HG03457 (cell line): ENCODE results near the gene SH3BGRL2.
"Not testable (repeated sequence)": the region's sequence is repeated elsewhere in the genome, so short reads cannot be mapped to it uniquely, and the experiment has no call there.

Experiments
- ATAC-seq: cut with Tn5 transposase; IDR thresholded peaks from one replicate; pipeline ENCODE4 v1.9.1; 2021; ENCODE audit warnings: moderate number of reproducible peaks; ENCODE audit not compliant: unreplicated experiment

The SH3BGRL2 gene

GRCh38 chr6:79613912-79614311, 17.2 kb upstream of the SH3BGRL2 start:
- no peak for ATAC-seq

GRCh38 chr6:79614326-79615305, 16.5 kb upstream of the SH3BGRL2 start:
- no peak for ATAC-seq

- no peak for ATAC-seq
Observed at GRCh38 chr6:79617518-79617941, 13.6 kb upstream of the SH3BGRL2 start.

GRCh38 chr6:79618425-79618824, 12.7 kb upstream of the SH3BGRL2 start:
- ATAC-seq, result not testable (repeated sequence)

- ATAC-seq, result no peak
Observed at GRCh38 chr6:79621579-79621978, 9.6 kb upstream of the SH3BGRL2 start.

- ATAC-seq, result no peak
Observed at GRCh38 chr6:79622364-79622763, 8.8 kb upstream of the SH3BGRL2 start.

- no peak for ATAC-seq
Observed at GRCh38 chr6:79623106-79623505, 8.0 kb upstream of the SH3BGRL2 start.

GRCh38 chr6:79625746-79626145, 5.4 kb upstream of the SH3BGRL2 start:
- ATAC-seq, result no peak

- ATAC-seq, result no peak
Observed at GRCh38 chr6:79626811-79627210, 4.3 kb upstream of the SH3BGRL2 start.

- ATAC-seq, result no peak
Observed at GRCh38 chr6:79627422-79627821, 3.7 kb upstream of the SH3BGRL2 start.

- ATAC-seq, result no peak
Observed at GRCh38 chr6:79628466-79629288, 2.5 kb upstream of the SH3BGRL2 start.

GRCh38 chr6:79630380-79630882, 698 bp upstream of the SH3BGRL2 start:
- ATAC-seq, result no peak

GRCh38 chr6:79631693-79632172, 604 bp downstream of the SH3BGRL2 start:
- no peak for ATAC-seq

GRCh38 chr6:79632580-79632979, 1.5 kb downstream of the SH3BGRL2 start:
- ATAC-seq, result no peak

GRCh38 chr6:79634491-79635231, 3.5 kb downstream of the SH3BGRL2 start:
- no peak for ATAC-seq

GRCh38 chr6:79635232-79635543, 4.1 kb downstream of the SH3BGRL2 start:
- no peak for ATAC-seq

GRCh38 chr6:79636673-79637072, 5.5 kb downstream of the SH3BGRL2 start:
- no peak for ATAC-seq

GRCh38 chr6:79640146-79641111, 9.3 kb downstream of the SH3BGRL2 start:
- ATAC-seq, result no peak

- no peak for ATAC-seq
Observed at GRCh38 chr6:79646006-79646405, 14.9 kb downstream of the SH3BGRL2 start.

GRCh38 chr6:79646561-79646960, 15.4 kb downstream of the SH3BGRL2 start:
- ATAC-seq, result no peak
